NCI-H1092 treated with DMSO at 0.1 percent for 48 hours (cell line): Measurements from ENCODE around the gene VPS4A.
"Not testable (repeated sequence)": the region's sequence is repeated elsewhere in the genome, so short reads cannot be mapped to it uniquely, and the experiment has no call there.

Source experiments
- DNase-seq: peaks from one replicate; lab custom pipeline; 2025; lab: John Stamatoyannopoulos, UW

Gene VPS4A

DNA sequence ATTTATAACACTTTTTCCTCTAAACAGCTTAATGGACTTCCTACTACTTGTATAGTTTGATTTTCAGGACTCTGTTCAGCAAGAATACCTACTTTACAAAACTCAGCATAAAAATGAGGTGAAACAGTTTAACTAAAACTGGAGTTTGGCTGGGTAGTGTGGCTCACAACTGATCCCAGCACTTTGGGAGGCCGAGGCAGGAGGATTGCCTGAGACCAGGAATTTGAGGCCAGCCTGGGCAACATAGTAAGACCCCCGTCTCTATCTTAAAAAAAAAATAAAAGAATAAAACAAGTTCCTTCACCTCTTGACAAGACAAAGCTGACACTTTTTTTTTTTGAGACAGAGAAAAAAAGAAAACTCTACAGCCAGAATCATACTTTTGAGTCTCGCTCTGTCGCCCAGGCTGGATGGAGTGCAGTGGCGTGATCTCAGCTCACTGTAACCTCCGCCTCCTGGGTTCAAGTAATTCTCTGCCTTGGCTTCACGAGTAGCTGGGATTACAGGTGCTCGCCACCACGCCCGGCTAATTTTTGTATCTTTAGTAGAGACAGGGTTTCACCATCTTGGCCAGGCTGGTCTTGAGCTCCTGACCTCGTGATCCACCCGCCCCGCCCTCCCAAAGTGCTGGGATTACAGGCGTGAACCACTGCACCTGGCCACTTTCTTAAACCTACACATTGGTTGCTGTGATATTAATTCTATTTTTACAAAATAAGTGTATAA, 16.6 kb downstream of the VPS4A start:
- DNase-seq = no peak

DNA sequence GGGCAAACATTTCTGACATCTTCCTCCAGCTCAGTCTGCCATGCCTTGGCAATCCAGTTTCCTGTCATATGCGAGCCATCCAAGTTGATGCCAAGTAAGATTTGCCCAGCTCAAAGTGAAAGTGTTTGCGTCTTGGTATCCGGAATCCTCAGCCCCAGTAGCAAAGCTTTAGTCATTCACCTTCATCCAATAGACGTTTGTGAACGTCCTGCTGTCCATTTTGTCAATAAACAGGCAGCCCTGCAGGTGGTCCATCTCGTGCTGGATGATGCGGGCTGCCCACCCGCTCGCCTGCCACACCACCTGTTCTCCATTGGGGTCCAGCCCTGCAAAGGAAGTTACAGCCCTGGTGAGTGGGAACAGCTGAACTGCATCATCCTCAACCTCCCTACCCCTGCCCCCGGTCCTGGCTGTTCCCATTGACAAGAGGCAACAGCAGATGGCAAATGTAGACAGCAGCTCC, 17.7 kb downstream of the VPS4A start:
- DNase-seq = no peak

DNA sequence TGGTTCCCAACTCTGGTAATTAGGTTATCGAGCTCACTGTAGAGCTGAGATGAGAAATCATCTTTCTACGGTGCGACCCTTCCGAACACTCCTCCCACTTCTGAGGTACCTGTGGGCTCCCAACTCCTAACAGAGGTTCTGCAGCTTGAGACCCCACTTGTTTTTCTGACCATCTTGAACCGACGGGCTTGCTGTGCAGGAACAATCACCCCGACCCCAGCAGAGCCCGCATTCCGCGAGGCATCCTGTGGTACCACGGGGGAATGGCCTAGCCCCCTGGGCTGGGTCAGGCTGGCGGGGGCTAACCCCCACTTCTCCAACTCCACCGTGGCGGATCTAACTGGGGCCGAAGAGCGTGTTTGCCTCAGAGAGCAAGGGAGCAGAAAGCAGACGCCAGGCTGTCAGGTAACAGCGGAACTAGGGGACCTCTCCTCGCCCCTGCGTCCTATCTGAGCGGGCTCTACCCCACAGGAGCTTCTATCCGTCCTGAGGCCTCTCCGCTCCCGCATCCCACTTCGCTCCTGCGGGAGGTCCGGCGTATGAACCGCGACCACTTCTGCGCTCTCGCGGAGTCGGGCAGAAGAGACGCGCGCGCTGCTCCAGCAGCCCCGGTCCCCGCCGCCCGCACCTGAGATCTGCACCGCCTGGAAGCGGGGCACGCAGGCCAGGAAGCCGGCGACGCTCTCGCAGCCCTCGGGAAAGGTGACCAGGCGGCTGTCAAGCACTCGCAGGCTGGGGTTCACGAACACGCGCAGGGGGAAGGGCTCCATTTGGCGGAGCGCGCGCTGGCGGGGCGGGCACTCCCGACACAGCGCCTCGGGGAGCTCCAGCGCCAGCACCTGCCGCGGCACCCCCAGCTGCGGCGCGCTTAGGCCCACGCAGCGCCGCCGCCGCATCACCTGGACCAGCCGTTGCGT, 18.5 kb downstream of the VPS4A start:
- DNase-seq = no peak

DNA sequence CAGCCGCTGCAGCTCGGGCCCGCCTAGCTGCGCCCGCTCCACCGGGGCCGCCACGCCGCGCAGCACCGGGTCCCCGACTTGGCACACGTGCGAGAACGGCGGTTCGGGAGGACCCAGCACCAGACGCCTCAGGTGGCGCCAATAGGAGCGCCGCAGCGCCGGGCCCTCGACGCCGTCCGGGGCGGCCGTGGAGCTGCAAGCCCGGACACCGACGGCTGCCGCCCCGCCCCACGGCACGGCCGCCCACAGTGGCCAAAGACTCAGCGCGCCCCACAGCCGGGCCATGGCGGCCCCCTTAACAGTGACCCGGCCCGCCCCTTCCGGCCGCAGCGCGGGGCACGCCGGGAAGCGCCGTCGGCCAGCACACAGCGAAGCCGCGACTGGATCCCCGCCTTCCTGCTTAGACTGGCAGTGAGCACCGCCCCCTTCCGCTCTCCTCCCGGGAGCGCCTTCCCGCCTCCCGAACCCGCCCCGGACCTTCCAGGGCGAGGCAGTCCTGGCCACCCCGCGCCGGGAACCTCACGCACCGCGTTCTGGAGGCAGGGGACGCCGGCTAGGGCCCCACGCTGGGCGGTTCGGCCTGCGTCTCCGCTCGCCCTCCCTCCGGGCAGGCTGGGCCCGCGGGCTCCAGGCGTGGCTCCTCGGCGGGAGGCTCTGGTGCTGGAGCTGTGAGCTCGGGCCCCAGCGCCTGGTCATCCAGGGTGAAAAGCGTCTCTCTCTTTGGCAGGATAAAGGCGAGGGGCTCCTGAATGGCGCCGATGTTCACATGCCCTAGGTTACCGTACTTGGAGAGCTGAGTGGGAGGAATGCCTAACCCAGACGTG, 19.3 kb downstream of the VPS4A start, which contains the start of gene PDF:
Gene PDF, minus strand, starts transcription at position 303 of the 824 bp plus-strand sequence. Its CDS starts 18 bp downstream, at position 285.
- DNase-seq = peak; percentile 90

DNA sequence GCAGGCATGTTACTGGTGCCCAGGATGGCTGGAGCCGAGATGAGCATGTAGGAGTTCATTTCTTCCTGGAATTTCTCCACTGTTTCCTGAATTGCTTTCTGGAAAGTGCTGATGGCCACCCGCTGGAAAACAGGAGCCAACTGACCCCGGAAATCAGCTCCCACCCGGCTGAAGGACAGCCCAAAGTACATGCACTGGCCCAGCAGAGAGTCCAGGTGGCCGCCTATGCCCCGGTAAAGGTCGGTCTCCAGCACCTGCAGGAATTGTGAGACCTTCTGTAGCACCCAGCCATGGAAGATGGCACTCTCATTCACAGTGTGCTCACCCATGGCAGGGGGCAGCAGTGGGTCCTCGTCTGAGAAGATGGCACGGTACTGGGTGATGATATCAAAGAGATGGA, 23.5 kb downstream of the VPS4A start:
- no peak for DNase-seq

DNA sequence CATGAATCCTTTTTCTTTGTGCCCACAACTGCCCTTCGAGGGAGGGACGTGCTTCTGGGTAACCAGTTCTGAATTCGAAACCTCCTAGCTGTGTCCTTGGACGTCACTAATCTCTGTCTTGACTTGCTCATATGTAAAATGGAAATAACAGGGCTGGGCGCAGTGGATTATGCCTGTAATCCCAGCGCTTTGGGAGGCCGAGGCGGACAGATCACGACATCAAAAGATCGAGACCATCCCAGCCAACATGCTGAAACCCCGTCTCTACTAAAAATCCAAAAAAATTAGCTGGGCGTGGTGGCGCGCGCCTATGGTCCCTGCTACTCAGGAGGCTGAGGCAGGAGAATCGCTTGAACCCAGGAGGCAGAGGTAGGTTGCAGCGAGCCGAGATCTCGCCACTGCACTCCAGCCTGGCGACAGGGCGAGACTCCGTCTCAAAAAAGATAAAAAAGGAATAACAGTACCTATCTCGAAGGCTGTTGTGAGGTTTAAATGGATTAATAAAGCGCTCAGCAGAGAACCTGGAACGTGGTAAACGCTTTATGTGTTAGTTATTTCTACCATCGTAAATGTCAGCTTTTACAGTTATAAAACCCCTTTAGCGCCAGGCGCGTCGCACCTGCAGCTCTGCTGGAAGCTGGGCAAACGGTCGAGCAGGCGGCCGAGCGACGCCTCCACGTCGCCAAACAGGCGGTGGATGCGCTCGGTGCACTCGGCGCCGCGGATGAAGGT, 27.6 kb downstream of the VPS4A start:
- no peak for DNase-seq

DNA sequence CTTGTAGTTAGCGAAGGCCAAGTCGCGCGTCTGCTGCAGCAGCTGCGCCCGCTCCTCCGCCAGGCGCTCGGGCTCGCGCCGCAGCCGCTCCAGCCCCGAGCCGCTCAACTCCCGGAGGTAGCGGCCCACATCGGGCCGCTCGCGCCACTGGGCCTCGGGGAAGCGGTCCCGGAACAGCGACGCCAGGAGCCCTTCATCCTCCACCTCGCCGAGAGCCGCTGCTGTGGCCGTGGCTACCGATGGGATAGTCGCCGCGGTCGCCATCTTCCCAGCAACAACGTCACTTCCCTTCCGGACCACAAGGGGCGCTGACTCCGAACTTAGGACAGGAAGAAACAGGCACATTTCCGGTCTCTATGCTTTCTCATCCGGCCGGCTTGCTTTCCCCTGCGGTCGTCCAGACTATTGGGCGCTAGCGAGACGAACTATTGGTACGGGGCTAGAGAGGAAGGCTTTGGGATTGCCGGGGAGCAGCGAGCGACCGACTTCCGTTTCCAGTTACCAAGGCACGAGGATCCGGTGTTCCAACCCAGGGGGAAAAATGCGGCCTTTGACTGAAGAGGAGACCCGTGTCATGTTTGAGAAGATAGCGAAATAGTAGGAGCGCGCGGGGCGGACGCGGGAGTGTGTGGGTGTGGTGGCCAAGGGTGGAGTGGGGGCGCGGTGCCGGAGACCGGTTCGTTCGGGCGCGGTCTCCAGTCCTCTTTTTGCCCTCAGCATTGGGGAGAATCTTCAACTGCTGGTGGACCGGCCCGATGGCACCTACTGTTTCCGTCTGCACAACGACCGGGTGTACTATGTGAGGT, 28.3 kb downstream of the VPS4A start, which contains the start of the genes COG8 and NIP7:
Gene COG8, minus strand, starts transcription at position 276 of the 806 bp plus-strand sequence. Its CDS starts 12 bp downstream, at position 264.
Gene NIP7, plus strand, starts transcription at position 484 of the 806 bp plus-strand sequence. Its CDS starts 58 bp downstream, at position 542.
- DNase-seq = peak; percentile 99

DNA sequence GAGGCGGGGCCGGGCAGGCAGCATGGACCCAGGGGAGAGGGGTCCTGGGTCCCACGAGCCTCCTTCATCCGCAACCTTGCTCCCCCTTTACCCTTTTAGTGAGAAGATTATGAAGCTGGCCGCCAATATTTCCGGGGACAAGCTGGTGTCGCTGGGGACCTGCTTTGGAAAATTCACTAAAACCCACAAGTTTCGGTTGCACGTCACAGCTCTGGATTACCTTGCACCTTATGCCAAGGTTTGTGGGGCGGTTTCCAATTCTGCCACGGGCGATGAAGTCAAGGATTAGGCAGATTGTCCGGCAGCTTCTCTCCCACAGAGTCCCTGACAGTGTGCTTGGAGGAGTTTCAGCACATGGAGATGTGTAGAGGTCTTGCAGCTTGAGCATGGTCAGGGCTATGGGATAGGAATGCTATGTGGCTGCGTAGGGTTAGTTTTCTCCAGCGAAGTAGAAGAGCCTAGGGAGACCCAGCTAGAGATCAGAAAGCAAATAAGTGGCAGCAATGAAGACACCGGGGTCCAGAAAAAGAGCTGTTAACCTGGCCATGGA, 29.0 kb downstream of the VPS4A start:
- no peak for DNase-seq

DNA sequence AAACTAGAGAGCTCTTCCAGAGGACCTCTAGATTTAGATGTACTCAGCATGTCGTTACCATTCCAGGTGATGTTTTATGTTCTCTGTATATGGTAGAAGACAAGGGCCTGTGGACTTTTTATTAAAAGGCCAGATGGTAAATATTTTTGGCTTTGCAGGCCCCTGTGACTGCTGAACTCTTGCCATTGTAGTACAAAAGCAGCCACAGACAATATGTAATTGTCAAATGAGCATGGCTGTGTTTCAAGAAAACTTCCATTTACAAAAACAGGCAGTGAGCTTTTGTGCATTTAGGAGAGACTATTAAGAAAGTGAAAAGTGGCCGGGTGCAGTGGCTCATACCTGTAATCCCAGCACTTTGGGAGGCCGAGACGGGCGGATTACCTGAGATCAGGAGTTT, 33.0 kb downstream of the VPS4A start:
- DNase-seq = no peak

DNA sequence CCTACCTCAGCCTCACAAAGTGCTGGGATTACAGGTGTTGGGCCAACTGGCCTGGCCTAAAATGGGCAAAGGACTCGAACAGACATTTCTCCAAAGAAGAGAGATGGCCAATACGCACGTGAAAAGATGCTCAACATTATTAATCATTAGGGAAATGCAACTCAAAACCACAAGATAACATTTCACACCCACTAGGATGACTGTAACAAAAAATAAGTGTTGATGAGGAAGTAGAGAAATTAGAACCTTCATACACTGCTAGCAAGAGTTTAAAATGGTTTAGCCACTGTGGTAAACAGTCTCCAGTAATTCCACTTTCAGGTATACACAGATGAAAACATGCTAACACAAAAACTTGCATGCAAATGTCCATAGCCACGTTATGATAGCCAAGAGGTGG, 34.8 kb downstream of the VPS4A start:
- DNase-seq = no peak

DNA sequence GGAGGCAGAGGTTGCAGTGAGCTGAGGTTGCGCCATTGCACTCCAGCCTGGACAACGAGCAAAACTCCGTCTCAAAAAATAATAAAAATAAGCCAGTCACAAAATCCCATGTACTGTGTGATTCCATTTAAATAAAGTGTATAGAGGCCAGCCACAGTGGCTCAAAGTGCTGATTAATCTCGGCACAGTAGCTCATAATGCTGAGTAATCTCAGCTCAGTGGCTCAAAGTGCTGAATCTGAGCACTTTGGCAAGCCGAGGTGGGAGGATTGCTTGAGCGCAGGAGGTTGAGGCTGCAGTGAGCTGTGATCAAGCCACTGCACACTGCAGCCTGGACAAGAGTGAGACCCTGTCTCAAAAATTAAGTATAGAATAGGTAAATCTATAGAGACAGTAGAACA, 35.5 kb downstream of the VPS4A start:
- DNase-seq = no peak

DNA sequence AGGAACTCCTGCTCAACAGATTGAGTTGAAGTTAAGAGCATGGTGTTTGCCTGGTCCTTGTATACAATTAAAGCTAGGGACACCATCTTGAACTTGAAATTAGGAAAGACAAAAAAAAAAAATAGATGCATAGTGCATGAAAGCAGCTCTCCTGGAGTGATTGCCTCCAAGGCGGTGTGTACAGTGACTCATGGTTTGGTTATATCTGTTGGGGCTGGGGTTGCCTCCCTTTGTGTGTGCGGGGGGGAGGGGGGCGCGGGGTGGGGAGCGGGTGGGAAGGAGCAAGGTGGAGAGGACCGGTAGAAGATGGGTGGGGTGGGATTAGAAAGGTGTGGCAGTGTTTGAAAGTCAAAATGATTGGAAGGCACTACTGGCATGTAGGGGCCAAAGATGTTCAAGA, 37.1 kb downstream of the VPS4A start:
- DNase-seq = no peak

DNA sequence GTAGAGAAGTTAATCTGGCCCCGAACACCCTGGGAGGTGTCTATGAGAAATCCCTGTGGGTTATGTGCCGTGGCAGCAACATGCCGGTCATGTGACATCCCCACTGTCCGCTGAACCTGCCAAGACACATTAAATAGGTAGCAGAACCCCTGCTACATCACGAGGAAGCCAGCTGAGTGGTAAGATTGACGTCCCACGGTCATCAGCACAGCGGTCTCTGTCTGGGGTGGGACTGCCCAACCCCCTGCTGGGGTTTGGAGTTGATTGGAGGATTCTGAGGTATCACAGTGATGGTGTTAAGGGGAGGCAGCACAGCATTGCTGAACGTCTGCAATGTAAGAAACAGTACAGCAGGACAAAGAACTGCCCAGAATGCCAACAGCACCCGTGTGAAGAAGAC, 38.4 kb downstream of the VPS4A start:
- no peak for DNase-seq

DNA sequence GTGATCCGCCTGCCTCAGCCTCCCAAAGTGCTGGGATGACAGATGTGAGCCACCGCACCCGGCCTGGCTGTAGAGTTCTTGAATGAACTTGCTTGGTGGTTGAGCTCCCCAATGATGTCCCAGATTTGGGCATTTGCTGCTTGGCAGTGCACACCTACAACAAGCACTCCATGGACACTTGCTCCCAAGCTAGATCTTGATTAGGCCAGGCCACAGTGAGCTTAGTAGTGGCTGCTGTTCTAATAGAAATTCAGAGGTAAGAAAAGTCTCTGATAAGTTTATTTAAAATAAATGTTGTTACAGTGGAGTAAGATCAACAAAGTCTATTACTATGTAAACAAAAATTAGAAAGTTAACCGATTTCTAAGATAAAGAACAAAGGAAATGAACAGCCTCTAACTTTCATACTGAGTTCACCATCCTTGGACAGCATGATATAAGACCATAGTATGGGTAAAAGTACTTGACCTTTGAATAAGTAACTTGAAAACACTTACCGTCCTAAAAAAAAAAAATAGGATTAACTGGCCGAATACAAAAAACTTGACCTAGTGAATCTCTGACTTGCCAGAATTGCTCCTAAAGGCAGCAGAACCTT, 39.5 kb downstream of the VPS4A start:
- DNase-seq = no peak

DNA sequence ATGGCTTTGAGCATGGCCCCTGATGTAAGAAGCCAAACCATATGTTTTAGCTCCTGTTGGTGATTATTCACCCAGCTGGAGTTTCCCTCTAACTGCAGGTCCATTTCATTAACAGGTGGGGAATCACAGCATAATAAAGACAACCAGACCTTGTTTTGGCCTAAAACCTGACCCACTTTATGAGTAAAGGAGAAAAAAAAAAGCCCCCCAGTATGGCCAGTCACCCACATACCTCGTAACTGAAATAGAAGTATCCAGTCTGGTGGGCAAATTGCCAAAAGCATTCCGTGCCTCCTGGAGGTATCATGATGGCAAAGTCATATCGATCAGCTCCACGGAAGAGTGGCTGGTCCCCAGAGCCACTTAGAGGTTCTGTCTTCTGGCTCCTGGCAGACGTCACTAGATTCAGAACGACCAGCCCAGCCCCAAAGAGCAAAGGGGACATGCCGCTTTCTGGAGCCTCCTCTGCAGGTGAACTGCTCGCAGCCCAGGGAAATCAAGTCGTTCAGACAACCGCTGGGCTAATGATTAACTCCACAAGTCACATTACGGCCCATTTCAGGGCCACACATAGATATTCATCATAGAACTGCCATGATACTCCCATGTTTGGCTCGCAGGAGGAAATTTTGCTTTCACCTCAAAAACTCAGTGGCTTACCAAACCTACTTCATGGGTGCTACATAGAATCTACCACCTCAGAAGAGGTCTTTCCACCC, 40.3 kb downstream of the VPS4A start, which contains the start of gene TMED6:
Gene TMED6, minus strand, starts transcription at position 478 of the 719 bp plus-strand sequence. Its CDS starts 33 bp downstream, at position 445.
- DNase-seq = no peak

DNA sequence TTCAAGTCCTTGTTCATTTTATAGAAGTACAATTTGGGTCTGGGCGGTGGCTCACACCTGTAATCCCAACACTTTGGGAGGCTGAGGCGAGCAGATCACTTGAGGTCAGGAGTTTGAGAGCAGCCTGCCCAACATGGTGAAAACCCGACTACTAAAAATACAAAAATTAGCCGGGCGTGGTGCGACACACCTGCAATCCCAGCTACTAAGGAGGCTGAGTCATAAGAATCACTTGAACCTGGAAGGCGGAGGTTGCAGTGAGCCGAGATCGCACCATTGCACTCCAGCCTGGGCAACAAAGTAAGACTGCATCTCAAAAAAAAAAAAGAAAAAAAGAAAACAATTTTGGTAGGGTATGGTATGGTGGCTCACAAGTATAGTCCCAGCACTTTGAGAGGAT, 48.9 kb downstream of the VPS4A start:
- DNase-seq = not testable (repeated sequence)

DNA sequence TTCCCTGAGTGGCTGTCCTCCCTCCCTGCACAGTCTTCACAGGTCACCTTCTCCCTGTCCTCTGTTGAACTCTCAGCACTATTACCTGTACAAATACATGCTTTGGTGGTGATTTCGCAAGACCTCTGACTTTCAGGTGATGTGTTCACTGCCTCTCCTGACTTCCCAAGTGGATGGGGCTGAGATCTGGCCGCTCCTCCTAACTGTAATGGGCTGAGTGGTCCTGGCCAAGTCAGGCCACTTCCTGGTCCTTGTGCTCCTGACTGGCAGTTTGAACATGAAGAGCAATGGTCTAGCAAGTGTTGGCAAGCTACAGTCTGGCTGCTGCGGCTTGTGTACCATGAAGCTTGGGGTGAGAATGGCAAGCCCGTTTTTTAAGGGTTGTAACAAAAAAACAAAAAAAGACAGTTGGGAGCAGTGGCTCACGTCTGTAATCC, 52.1 kb downstream of the VPS4A start:
- no peak for DNase-seq

DNA sequence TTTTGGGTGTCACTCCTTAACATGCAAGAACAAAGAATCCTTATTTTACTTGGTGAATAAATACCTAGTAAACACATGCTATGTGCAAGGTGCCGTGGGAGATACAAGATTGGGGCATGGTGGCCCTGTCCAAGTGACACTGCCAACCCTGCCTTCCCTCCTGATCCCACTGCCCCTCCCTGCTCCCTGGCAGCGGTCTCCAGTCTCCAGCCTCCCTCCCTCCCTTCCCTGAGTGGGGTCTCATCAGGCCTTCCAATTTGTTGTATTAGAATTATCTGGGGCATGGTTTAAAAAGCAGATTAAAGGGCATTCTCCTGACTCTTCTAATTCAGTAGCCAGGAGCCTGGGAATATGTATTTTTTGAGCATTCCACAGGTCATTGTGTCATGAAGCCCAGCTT, 52.9 kb downstream of the VPS4A start:
- DNase-seq = no peak

DNA sequence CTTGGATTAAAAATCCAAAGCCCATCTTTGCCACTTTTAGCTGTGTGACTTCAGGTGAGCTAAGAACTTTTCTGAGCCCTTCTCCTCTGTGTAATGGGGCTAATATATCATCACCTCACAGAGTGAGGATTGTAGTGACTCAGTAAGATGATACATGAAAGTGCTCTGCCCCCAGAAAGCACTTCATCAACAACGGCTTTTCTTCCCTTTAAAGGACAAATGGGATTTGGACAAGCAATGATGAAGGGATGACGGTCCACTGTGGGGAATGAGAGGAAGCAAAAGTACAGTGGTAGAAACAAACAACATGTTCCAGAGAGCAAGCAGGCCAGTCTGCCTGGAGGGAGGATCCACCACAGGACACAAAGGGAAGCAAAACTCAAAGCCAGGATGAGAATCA, 54.8 kb downstream of the VPS4A start:
- no peak for DNase-seq
